Measurements from ENCODE around the gene HOXD11. TPM values are rescaled to one million over a fixed set of nuclear protein-coding genes. Genes with fewer than 3 reads are reported as not detected.
A peak's percentile ranks its signal among the peaks of the same experiment; 100 is the strongest.

The HOXD11 gene
- total and polyA plus RNA-seq, 9 of the 15 experiments (the other 6 are each of a cell fraction or from before 2014, with no cell fraction given): not detected

- TF ChIP-seq GTF3C2 (IDR thresholded peaks at IDR 0.05; ENCODE audit: borderline replicate concordance, extremely low read depth, insufficient read length) (no peak), POLR2G (IDR thresholded peaks at IDR 0.05; ENCODE audit: low read depth, low read length) (0 out of 2 replicates have a peak, but pooled peaks have one; percentile 59), MYC (IDR thresholded peaks at IDR 0.05; ENCODE audit: low read depth, low read length) (peak; percentile 66), MYC (CRISPR knock-in tag; IDR thresholded peaks at IDR 0.05; ENCODE audit: borderline replicate concordance, low read depth) (no peak), EP300 (IDR thresholded peaks at IDR 0.05; ENCODE audit: low read length) (no peak), ZNF780A (CRISPR knock-in tag; IDR thresholded peaks at IDR 0.05) (no peak), GABPA (tag; conservative IDR thresholded peaks at IDR 0.05; ENCODE audit: low read depth) (peak; percentile 55; the same call in 1 of the 2 replicates), SIN3A (IDR thresholded peaks at IDR 0.05; ENCODE audit: borderline replicate concordance in 2 of 2, control insufficient read depth in 1 of 2, low read depth in 2 of 2, low read length in 2 of 2) (no peak), FIP1L1 (IDR thresholded peaks at IDR 0.05; ENCODE audit: low read depth, low read length, poor library complexity, severe bottlenecking) (no peak), L3MBTL2 (IDR thresholded peaks at IDR 0.05) (peak; percentile 94)
- TF ChIP-seq, protein P1, sequence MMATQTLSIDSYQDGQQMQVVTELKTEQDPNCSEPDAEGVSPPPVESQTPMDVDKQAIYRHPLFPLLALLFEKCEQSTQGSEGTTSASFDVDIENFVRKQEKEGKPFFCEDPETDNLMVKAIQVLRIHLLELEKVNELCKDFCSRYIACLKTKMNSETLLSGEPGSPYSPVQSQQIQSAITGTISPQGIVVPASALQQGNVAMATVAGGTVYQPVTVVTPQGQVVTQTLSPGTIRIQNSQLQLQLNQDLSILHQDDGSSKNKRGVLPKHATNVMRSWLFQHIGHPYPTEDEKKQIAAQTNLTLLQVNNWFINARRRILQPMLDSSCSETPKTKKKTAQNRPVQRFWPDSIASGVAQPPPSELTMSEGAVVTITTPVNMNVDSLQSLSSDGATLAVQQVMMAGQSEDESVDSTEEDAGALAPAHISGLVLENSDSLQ (IDR thresholded peaks at IDR 0.05): no peak
- TF ChIP-seq, protein P2, sequence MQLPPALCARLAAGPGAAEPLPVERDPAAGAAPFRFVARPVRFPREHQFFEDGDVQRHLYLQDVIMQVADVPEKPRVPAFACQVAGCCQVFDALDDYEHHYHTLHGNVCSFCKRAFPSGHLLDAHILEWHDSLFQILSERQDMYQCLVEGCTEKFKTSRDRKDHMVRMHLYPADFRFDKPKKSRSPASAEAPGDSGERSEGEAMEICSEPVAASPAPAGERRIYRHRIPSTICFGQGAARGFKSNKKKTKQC (CRISPR knock-in tag; IDR thresholded peaks at IDR 0.05): peak; percentile 63; the same call in 1 of the 2 replicates
Observed at GRCh38 chr2:176080540-176081375, 26.3 kb upstream of the HOXD11 start (continued).

Measured in K562 (cell line).